ENCODE results near the gene HSF2.

Gene HSF2, protein sequence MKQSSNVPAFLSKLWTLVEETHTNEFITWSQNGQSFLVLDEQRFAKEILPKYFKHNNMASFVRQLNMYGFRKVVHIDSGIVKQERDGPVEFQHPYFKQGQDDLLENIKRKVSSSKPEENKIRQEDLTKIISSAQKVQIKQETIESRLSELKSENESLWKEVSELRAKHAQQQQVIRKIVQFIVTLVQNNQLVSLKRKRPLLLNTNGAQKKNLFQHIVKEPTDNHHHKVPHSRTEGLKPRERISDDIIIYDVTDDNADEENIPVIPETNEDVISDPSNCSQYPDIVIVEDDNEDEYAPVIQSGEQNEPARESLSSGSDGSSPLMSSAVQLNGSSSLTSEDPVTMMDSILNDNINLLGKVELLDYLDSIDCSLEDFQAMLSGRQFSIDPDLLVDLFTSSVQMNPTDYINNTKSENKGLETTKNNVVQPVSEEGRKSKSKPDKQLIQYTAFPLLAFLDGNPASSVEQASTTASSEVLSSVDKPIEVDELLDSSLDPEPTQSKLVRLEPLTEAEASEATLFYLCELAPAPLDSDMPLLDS

DNA sequence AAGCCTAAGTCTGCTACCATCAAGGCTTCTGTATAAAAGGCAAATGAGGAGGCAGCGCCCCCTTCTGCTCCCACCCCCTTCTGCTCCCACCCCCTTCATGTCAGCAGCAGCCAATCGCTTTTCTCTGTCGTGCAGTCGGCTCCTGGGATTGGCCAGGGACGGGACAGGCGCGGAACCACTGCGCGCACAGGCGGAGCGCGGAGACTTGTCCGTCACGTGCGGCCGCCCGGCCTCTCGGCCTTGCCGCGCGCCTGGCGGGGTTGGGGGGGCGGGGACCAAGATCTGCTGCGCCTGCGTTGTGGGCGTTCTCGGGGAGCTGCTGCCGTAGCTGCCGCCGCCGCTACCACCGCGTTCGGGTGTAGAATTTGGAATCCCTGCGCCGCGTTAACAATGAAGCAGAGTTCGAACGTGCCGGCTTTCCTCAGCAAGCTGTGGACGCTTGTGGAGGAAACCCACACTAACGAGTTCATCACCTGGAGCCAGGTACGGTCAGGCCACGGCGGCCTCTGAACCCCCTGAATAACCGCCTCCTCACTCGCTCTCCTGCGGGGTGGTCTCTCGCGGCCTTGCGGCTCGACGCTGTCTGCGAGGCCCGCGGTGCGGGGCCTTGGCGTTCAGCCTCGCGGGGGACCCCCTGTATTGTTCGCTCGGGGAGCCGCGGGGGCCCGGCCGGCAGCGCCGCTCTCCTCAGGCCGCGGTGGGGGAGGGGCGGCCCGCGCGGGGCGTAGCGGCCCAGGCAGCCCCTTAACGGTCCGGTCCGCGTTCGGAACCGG is at the start of gene HSF2:
HSF2 (plus strand) TSS at position 305 of the 773 bp plus-strand sequence; CDS start at position 391, 86 bp downstream.
- peak; percentile 96 for DNase-seq

DNA sequence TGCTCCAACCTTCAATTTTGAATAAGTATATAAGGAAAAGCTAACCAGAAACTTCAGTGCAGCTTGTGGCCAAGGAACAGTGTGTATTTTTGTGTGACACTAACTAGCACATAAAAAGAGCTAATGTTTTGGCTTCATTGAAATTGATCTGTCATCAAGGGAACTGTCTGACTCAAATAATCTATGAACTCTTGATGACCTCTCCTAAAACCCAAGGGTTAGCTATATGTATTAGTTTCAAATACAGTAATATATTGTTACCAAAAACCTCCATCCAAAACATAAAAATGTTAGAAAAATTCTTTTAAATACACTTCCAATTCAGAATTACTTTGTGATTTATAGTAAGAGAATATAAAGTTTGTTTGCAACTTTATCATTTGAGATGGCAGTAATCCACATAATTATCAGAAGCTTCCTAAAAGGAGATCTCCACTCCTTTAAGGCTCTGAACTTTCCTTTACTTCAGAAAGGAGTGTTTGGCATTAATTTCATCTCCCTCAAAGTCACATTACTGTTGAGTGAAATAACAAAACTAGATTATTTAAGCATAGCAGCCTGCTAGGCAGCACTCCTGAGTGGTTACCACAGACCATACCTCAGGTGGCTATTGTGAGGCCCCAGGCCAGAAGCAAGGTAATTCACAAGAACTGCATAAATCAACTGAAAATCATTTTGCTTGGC is 46.3 kb upstream of the HSF2 start:
- no peak for DNase-seq

DNA sequence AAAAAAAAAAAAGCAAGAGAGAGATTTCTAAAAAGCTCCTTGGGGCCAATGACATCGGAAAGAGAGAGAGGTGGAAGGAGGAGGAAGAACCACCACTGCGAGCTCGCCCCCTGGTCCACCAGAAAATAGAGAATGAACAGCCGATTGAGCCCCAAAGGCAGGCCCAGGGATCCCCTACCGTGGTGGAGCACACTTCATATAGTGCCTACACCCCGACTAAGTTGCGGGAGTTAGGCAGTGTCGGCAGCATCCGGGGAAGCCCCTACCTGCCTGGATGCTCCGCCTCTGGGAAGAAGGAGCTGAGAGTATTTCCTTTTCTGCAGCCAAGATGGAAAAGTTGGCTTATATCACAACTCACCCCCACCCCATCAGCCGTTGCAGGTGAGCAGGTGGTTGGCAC is 38.6 kb upstream of the HSF2 start:
- DNase-seq = no peak

GRCh38 chr6:122361314-122361979 is 38.0 kb upstream of the HSF2 start:
- no peak for DNase-seq

- DNase-seq = no peak
These were observed 35.5 kb upstream of the HSF2 start for GRCh38 chr6:122363769-122364483.

DNA sequence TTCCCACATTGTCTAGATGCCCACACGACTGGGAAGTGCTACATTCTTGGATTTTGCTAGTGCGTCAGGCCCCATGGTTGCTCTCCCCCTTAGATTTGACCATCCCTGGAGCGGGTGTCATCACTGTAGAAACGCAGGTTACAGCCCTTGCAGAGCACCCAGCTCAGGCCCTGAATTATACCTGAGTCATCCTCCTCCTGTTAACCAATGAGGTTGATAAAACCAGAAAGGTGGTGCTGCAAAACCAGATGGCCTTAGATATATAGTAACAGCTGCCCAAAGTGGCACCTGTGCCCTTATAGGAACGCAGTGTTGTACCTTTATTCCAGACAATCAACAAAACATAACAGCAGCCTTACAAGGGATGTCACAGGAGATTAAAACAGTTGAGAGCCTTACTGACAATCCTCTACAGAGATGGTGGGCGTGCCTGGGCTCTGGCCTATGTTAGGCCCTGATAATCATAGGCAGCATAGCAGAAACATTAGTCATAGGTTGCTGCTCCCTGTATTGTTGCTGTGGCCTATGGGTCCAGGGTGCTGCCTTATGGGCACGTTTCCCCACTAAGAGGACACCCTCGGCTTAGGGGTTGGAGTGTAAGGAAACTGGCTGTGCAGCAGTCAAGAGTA is 33.6 kb upstream of the HSF2 start:
- DNase-seq = no peak

GRCh38 chr6:122367171-122367570 is 32.3 kb upstream of the HSF2 start:
- no peak for DNase-seq

GRCh38 chr6:122369536-122369935 is 29.9 kb upstream of the HSF2 start:
- DNase-seq = no peak

GRCh38 chr6:122372647-122373046 is 26.8 kb upstream of the HSF2 start:
- no peak for DNase-seq

- DNase-seq = no peak
These were observed 25.1 kb upstream of the HSF2 start for GRCh38 chr6:122374307-122374706.

DNA sequence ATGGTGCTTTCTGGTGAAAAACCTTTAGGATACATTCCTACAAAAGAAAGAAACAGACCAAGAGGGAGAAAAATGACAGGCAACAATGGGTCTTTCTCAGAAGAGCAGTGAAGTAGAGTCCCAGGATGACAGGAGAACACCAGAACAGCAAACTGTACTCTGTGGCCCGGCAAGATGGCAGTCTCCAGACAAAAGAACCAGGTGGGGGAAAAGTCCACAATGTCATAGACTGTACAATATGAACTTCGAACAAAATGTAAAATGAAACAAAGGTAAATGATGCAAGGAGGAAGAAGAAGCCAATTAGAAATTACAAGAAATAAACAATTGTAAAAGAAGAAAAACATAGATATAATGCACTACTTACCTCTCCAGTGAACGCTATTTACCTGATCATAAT is 23.2 kb upstream of the HSF2 start:
- DNase-seq = no peak

GRCh38 chr6:122381494-122382265 is 17.8 kb upstream of the HSF2 start:
- DNase-seq = peak; percentile 74

DNA sequence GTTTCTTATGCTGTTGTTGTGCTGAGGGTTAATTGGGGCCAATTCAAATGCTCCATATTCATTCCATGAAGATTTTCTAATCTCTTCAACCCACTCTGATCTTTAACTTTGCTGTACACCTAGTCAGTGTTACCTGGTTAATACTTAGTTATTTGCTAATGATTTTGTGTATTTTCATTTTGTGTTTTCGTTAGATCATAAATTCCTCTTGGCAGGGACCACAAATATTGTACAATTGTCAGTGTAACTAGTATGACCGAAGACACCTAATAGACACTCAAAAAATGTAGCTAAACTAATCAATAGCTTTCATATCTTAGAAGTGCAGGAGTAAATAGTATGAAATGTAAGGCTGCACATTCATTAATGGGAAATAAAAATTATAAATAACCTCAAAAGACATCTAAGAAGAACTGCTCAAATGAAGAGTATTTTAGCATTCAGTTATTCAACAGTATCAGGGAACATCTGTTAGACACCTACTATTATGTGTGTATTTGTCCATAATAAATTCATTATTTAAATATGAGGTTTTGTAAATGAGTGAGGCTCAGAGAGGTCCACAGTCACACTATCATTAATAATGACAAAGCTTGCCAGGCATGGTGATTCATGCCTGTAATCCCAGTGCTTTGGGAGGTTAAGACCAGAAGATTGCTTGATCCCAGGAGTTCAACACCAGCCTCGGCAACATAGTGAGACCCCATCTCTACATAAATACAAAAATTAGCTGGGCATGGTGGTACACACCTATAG is 13.4 kb upstream of the HSF2 start:
- no peak for DNase-seq

- DNase-seq = no peak
These were observed 10.5 kb upstream of the HSF2 start for GRCh38 chr6:122388945-122389344.

DNA sequence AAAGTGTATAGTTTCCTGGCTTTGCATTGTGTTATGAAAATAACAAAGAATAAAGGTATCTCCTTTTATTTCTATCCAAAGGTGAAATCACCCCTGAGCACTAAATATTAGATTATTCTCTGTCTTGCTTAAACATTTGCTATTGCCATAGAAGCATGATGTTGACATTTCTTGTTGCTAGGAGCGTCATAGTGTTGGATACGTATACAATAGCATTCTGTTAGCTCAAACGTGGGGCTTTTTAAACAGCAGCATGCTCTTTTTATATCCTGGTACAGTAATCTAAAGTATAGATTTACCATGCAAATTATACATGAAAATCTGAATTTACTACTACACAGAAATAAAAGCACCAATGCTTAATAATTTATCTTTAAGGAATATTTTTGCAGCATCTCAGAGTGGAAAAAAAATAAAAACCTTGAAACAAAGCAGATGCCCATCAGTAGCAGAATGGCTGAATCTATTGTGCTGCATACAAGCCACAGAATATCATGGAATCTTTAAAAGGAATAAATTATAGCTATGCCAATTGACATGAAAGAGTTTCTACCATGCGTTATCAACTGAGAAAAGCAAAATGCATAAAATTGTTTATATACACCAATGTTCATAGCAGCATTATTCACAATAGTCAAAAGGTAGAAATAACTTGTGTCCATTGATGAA is 9.6 kb upstream of the HSF2 start:
- DNase-seq = no peak

DNA sequence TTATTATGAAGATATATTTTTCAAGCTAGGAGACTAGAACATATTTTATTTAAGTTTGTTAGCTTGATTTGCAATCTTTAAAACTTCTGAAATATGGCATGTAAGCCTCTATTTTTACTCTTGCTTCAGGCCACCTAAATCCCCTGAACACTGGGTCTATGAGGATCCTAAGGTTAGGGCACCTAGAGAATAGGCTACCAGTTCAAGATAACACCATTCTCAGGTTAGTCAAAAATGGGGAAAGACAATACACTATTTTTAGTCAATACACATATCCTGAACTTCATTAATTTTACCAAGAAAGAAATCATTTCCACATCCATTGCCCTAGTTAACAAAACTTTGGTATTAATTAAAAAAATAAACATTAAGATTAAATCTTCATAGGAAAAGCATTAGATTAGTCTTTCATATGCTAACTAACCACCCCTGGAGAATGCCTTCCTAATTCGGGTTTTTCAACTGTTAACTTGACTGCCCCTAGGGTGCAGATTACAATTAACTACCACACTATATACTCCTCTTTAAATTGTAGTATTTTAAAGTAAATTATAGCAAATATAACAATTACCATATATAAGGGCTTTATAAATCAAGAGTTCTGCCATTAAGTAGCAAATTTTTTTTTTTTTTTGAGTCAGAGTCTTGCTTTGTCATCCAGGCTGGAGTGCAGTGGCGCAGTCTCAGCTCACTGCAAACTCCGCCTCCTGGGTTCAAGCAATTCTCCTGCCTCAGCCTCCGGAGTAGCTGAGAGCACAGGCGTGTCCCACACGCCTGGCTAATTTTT is 6.7 kb upstream of the HSF2 start:
- no peak for DNase-seq

- DNase-seq = no peak
These were observed 6.0 kb upstream of the HSF2 start for GRCh38 chr6:122393351-122393896.

GRCh38 chr6:122394016-122394415 is 5.4 kb upstream of the HSF2 start:
- DNase-seq = no peak

- no peak for DNase-seq
These were observed 451 bp upstream of the HSF2 start for GRCh38 chr6:122399055-122399347.

Measured in CD4-positive, alpha-beta T cell treated with Interleukin-12 subunit alpha and Interleukin-12 subunit beta, for 1 hour (primary cell).